Brain microvascular endothelial cell (primary cell): ENCODE data around the gene ABCC1.
A peak's percentile ranks its signal among the peaks of the same experiment; 100 is the strongest.

Source experiments
- DNase-seq: peaks from one replicate; pipeline ENCODE4 v3.0.0-alpha.2; 2020
- H3K27ac ChIP-seq: fragments of 250-450 bp; sonication (Bioruptor Pico); 2 replicates; pipeline ENCODE4 v1.5.1; 2020; ENCODE audit warnings: mild to moderate bottlenecking, moderate library complexity
- H3K27me3 ChIP-seq: fragments of 250-450 bp; sonication (Bioruptor Pico); replicated peaks from 2 replicates; pipeline ENCODE4 v1.5.1; 2020; ENCODE audit warnings: mild to moderate bottlenecking
- H3K36me3 ChIP-seq: fragments of 250-450 bp; sonication (Bioruptor Pico); replicated peaks from 2 replicates; pipeline ENCODE4 v1.5.1; 2020; ENCODE audit warnings: mild to moderate bottlenecking
- H3K4me3 ChIP-seq: 2 replicates; pipeline ENCODE4 v1.5.1; 2011; ENCODE audit warnings: low read depth, mild to moderate bottlenecking, control low read depth, low read length, moderate library complexity
- in situ Hi-C: cut with HindIII; loops from 2 replicates; pipeline ENCODE4 v1.10.0; 2017; ENCODE audit warnings: low sequenced_read_pairs, low pct_ligation_motif_present
- TF ChIP-seq, protein P1 (sequence below): IDR thresholded peaks from 2 replicates; pipeline ENCODE4 v1.5.1; 2011; ENCODE audit warnings: low read depth, mild to moderate bottlenecking, moderate library complexity, low read length, control low read depth, inconsistent platforms; ENCODE audit errors: missing control alignments

The ABCC1 gene

DNA sequence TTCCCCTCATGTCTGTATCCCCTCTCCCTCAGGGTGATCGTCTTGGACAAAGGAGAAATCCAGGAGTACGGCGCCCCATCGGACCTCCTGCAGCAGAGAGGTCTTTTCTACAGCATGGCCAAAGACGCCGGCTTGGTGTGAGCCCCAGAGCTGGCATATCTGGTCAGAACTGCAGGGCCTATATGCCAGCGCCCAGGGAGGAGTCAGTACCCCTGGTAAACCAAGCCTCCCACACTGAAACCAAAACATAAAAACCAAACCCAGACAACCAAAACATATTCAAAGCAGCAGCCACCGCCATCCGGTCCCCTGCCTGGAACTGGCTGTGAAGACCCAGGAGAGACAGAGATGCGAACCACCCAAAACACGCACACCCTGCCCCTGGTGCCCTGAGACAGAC is 191.7 kb downstream of the ABCC1 start:
- H3K36me3 ChIP-seq = peaks cover 57% of the 10 kb centered on the region
- no peak for DNase-seq
- in situ Hi-C loops = no loop called here
- H3K27ac ChIP-seq = no peak overlapping the region
- TF ChIP-seq, protein P1, sequence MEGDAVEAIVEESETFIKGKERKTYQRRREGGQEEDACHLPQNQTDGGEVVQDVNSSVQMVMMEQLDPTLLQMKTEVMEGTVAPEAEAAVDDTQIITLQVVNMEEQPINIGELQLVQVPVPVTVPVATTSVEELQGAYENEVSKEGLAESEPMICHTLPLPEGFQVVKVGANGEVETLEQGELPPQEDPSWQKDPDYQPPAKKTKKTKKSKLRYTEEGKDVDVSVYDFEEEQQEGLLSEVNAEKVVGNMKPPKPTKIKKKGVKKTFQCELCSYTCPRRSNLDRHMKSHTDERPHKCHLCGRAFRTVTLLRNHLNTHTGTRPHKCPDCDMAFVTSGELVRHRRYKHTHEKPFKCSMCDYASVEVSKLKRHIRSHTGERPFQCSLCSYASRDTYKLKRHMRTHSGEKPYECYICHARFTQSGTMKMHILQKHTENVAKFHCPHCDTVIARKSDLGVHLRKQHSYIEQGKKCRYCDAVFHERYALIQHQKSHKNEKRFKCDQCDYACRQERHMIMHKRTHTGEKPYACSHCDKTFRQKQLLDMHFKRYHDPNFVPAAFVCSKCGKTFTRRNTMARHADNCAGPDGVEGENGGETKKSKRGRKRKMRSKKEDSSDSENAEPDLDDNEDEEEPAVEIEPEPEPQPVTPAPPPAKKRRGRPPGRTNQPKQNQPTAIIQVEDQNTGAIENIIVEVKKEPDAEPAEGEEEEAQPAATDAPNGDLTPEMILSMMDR = no peak
- no peak overlapping the region for H3K4me3 ChIP-seq
- H3K27me3 ChIP-seq = no peaks in the 10 kb centered on the region

DNA sequence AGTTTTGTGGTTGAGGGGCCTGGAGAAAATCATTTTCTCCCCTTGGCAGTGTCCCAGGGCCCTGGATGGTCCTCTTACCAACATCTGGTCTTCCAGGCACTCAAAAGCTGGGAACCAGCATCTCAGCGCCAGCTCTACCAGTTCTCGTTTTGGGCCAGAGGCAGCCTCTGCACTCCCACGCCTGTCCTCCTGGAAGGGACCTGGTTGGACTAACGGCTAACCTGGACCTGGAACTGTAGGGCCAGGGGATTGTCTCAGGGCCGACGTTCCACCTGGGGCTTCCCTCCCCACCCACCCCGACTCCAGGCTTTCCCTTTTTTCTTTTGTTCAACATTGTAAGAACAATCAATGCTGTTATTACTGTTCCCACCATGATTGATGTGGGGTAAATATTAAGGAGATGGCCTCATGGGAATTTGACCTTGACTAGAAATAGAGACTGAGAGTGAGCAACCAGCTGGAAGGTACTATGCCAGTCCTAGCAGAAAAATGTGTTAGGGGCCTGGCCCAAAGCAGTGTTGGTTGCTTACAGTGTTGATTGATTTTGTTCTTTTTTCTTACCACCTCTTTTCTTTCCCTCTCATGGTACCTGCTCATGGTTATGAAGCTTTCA is 192.5 kb downstream of the ABCC1 start:
- Histone ChIP-seq H3K27me3 (no peaks in the 10 kb centered on the region), H3K36me3 (peaks cover 57% of the 10 kb centered on the region), H3K27ac (no peak overlapping the region), H3K4me3 (no peak overlapping the region)
- in situ Hi-C loops = no loop called here
- no peak for DNase-seq
- TF ChIP-seq, protein P1 = no peak

GRCh38 chr16:16143038-16143763 is 193.8 kb downstream of the ABCC1 start:
- in situ Hi-C loops = no loop called here
- Histone ChIP-seq H3K27ac (no peak overlapping the region), H3K36me3 (peaks cover 50% of the 10 kb centered on the region), H3K4me3 (no peak overlapping the region), H3K27me3 (no peaks in the 10 kb centered on the region)
- peak; percentile 6 for DNase-seq
- TF ChIP-seq, protein P1 = peak; percentile 66

DNA sequence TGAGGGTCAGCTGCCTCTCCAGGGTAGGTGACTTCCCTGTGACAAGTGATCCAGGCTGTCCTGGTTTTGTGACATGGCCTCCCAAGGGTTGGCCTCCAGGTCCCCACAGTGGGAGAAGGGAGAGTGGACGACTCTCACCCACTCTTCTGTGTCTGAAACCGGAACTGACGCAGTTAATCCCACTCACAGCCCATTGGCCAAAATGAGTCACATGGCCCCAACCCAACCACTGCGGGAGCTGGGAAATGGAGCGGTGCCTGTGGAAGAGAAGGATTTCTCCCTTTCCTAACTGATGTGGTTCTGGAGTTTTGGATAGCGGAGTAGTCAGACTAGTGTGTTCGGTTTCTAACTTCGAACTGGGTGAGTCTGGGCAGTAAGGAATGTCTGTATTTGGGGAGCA is 194.5 kb downstream of the ABCC1 start:
- H3K27ac ChIP-seq = no peak overlapping the region
- TF ChIP-seq, protein P1 = no peak
- no peak overlapping the region for H3K4me3 ChIP-seq
- no peak for DNase-seq
- in situ Hi-C loops = no loop called here
- no peaks in the 10 kb centered on the region for H3K27me3 ChIP-seq
- H3K36me3 ChIP-seq = peaks cover 44% of the 10 kb centered on the region

- H3K4me3 ChIP-seq = no peak overlapping the region
- TF ChIP-seq, protein P1 = no peak
- in situ Hi-C loops = no loop called here
- H3K36me3 ChIP-seq = peaks cover 41% of the 10 kb centered on the region
- DNase-seq = no peak
- H3K27ac ChIP-seq = no peak overlapping the region
- no peaks in the 10 kb centered on the region for H3K27me3 ChIP-seq
Measured at GRCh38 chr16:16144416-16144815, 195.0 kb downstream of the ABCC1 start.
